Measurements from ENCODE around the gene MRPL27.

MRPL27 gene

DNA sequence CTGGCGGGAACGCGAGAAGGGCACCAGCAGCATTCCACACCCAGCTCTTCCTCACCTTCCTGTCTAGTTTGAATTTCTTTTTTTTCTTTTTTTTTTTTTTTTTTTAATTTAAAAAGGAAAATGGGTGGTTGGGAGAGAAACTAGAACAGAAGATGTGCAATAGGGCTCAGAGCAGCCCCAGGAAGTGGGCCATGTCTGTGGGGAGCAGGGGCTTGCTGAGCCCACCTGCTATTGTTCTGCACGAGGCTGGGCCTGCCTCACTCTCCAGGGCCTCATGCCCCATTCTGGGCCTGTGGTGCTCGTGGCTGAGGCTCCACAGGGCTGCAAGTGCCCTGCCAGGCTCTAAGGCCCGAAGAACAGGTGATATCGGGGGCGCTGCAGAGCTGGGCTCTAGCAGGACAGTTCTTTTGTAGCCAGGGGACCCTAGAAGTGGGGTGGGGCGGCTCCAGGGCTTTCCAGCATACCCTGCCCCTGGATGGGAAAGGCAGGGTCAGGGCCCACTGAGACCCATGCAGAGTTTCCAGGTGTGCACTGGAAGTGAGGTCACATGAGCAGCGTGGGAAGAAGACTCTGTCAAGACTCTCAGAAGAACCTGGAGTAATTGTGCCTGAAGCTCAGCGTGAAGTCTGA lies 12.4 kb downstream of the MRPL27 start:
- no peak for DNase-seq (ENCODE audit: low read depth in 3 of 3)

- DNase-seq (ENCODE audit: low read depth in 3 of 3): no peak
These were observed 13.0 kb downstream of the MRPL27 start for GRCh38 chr17:50359998-50360461.

- DNase-seq (ENCODE audit: low read depth in 3 of 3): no peak
These were observed 13.8 kb downstream of the MRPL27 start for GRCh38 chr17:50359005-50359699.

GRCh38 chr17:50358177-50358576 lies 14.8 kb downstream of the MRPL27 start:
- no peak for DNase-seq (ENCODE audit: low read depth in 3 of 3)

DNA sequence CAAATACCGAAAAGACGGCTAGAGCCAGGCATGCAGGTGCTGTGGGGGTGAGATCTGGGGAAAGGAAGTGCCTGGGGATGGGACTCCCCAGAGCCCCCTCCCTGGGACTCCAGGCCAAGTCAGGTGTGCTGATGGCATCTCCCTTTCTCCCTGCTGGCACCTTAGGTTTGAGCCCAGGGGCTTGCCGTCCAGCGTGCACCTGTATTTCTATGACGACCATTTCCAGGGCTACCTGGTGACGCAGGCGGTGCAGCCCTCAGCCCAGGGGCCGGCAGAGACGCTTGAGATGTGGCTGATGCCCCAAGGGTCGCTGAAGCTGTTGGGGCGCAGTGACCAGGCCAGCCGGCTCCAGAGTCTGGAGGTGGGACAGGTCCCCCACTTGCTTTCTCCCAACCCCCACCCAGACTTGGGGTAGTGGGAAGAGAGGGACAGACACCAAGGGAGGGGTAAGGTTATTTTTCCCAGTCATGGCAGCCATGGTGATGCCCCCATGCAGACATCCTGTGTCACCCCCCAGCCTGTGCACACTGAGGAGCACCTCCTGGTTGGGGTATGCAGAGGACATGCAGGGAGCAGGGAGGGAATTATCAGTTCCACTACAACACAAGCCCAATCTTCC lies 16.0 kb downstream of the MRPL27 start:
- DNase-seq (ENCODE audit: low read depth in 3 of 3): no peak

DNA sequence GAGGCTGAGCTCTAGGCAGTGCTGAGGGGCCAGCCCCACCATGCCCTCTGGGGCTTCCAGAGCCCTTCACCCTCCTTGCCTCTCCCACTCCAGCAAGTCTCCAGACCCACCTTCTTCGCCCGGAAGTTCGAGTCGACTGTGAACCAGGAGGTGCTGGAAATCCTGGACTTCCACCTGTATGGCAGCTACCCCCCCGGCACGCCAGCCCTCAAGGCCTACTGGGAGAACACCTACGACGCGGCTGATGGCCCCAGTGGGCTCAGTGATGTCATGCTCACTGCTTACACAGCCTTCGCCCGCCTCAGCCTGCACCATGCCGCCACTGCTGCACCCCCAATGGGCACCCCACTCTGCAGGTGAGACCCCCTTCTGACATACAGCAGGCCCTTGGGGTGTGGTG lies 16.6 kb downstream of the MRPL27 start:
- no peak for DNase-seq (ENCODE audit: low read depth in 3 of 3)

DNA sequence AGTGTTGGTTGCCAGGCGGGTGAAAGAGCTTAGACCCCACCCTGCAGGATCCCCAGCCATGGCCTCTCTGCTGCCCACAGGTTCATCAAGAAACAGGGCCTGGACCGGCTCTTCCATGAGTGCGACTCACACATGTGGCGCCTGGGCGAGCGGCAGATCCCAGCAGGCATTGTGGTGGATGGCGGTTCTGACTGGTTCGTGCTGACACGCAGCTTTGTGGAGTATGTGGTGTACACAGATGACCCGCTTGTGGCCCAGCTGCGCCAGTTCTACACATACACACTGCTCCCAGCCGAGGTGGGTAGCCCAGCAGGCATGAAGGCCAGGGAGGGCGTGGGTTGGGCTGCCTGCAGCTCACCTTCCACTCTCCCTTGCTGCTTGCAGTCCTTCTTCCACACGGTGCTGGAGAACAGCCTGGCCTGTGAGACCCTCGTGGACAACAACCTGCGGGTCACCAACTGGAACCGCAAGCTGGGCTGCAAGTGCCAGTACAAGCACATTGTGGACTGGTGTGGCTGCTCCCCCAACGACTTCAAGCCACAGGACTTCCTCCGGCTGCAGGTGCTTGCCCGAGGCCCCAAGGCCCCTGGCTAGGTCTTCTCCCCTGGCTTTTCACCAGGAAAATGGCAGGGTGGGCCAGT lies 17.2 kb downstream of the MRPL27 start:
- no peak for DNase-seq (ENCODE audit: low read depth in 3 of 3)

DNA sequence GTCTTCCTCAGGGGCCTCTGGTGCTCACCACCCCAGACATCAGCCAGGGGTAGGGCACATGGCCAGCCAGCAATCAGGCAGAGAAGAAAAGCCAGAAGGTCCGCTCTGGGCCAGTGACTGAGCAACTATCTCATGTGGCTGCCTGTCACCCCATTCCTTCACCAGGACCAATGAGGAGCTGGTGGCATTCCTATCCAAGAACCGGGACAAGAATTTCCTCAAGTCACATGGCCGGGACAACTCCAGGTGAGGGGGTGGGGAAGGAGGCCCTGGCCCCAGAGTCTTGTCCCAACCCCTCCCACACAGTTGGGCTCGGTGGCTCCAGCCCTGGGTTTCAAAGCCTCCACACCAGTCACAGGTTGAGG lies 17.7 kb downstream of the MRPL27 start:
- no peak for DNase-seq (ENCODE audit: low read depth in 3 of 3)

GRCh38 chr17:50354776-50355175 lies 18.2 kb downstream of the MRPL27 start:
- no peak for DNase-seq (ENCODE audit: low read depth in 3 of 3)

DNA sequence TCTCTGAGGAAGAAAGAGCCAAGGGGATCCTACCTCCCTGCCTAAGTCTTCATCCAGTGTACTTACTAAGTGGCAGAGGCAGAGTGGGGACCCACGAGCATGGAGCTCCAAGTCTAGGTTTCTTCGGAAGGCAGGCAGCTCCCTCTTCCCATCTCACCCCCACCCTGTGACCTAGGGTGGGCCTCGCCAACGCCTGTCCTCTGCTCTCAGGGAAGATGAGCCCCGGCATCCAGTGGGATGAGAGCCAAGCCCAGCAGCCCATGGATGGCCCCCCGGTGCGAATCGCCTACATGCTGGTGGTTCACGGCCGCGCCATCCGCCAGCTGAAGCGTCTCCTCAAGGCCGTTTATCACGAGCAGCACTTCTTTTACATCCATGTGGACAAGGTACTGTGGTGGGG lies 18.8 kb downstream of the MRPL27 start:
- no peak for DNase-seq (ENCODE audit: low read depth in 3 of 3)

GRCh38 chr17:50353600-50354195 lies 19.3 kb downstream of the MRPL27 start:
- DNase-seq (ENCODE audit: low read depth in 3 of 3): no peak

DNA sequence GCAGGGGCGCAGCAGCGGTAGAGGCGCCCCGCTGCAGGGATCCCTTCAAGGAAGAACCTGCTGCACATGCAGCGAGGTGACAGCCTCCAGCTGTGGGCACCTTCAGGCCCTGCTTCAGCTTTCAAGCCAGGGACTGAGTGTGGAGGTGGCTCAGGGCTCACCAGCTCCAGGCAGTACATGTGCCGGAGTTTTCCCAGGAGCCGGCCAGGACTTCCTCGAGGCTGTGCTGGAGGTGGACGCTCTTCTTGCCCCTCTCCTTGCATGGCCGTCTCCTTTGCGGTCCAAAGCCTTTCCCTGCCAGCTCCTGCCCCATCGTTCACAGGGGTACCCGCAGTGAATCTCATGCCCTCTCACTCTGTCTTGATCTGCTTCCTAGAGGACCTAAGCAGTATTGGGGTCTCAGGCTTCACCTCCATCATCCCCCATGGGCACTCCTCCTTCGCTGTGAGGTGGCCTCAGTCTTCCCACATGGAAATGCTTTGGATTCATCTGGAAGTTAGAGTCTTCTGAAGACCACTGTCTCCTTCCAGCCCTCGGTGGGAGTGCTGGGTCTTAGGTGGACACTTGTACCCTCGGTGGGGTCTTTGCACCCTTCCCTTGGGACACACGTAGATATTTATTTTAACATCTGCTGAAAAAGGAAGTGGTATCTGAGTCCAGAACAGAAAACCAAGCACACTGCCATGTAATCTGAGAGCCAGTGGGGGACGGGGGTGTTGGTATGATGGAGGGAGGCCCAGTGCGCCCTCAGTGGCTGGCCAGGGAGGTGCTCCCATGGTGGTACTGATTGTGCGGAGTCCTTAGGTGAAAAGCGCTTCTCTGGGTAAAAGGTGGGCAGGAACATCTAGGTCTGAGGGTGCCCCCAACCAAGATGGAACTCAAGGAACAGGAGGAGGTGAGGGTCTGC lies 20.0 kb downstream of the MRPL27 start:
- DNase-seq (ENCODE audit: low read depth in 3 of 3): no peak

DNA sequence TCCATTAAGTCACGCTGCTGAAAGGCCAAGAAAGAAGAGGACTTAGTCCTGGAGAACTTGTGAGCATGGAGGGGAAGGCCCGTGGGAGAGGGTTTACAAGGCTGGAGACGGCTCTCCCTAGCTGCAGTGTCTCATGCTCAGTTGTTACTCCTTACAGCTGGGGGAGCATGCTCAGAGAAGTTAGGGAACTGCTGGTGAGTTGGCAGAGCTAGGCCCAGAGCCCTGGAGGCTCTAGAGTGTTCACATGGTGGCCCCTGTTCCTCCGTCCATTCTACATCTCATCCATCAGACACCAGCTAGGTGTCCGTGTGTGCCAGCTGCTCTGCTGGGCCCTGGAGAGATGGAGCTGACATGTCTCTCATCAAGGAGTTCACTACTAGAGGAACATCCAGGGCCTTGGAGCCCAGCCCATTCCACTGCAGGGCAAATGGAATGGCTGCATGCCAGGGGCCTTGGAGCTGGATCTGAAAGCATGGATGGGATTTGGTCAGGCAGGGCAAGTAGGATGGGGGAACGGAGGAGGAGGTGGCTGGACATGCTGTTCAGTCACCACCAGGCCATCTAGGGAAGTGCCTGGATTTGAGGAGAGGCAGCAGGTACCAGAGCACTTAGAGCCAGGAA lies 20.8 kb downstream of the MRPL27 start:
- no peak for DNase-seq (ENCODE audit: low read depth in 3 of 3)

DNA sequence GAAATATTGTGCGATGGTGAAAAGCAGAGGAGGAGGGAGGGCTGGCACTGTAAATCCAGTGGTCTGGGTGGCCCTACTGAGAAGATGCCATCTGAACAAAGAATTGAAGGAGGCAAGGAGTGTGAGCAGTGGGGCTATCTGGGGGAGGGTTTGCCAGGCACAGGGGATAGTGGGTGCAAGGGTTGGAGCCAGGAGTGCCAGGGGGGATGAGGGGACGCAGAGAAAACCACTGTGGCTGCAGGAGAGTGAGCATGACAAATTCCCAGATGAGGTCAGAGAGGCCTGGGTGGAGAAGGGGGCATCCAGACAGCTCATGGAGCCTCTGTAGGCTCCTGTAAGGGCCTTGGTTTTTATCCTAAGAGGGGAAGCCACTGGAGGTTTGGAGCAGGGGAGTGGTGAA lies 22.3 kb downstream of the MRPL27 start:
- no peak for DNase-seq (ENCODE audit: low read depth in 3 of 3)

DNA sequence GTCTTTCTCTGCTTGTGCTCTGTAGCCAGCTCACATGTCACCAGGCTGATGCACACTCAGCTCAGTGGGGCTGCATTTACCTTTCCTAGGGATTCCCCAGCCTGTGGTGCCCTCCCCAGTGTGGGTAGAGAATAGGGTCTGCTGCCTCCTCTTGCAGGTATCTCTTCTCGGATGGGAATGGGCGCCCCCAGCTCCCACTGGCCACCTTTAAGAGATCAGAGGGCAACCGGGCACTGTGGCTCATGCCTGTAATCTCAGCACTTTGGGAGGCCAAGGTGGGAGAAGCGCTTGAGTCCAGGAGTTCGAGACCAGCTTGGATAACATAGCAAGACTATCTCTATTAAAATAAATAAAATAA lies 23.8 kb downstream of the MRPL27 start:
- no peak for DNase-seq (ENCODE audit: low read depth in 3 of 3)

GRCh38 chr17:50348522-50349242 lies 24.3 kb downstream of the MRPL27 start:
- no peak for DNase-seq (ENCODE audit: low read depth in 3 of 3)

DNA sequence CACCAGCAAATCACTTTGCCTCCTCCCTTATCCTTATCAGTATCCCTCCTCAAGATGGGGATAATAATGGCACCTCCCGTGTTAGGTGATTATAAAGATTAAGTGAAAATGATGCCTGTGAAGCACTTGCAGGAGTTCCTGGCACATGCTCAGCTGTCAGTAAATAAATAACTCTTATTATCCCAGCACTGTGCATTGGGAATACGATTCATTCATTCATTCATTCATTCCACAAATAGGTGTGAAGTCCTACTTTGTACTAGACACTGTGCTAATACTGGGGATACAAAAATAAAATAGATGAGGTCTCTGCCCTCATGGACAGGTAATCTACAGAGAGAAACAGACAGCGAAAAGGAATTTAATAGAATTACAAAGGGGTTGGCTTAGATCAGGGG lies 25.1 kb downstream of the MRPL27 start:
- DNase-seq (ENCODE audit: low read depth in 3 of 3): no peak

GRCh38 chr17:50347117-50347893 lies 25.7 kb downstream of the MRPL27 start:
- no peak for DNase-seq (ENCODE audit: low read depth in 3 of 3)

DNA sequence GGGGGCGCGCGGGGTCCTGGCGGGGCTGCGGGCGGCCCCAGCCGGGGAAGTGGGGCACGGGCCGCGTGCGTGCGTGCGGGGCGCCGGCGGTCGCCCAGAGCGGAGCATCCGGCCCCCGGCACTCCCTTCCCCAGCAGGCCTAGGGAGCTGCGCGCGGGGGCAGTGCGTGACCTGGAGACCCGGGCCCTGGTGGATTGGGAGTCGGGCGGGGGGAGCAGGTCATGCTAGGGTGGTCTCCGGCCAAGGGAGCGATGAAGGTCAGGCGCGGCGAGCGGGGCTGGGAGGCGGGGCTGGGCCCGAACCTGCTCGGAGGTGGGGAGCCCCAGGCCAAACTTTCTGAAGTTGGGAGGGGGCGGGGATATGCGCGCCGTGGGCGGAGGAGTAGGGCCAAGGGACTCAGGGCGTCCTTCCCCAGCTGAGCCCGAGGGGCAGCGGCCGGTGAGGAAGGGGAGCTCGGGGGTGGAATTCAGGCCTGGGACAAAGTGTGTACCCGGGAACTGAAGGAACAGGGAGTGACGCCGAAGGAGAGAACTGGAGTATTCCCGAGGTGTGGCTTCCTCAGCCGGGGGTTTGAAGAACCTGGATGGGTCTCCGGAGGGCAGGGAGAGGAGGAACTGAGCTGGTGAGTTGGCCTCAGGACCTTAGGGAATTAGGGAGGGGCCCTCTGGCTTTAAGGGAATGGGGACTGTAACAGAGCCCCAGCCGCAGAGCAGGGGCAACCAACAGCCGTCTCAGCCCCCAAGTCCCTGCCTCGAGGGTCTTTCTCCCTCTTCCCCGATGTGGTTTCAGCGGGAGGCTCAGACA lies 26.5 kb downstream of the MRPL27 start:
- DNase-seq (ENCODE audit: low read depth in 3 of 3): peak; percentile 10 to 60 (median 22)
